ENCODE data around the gene UBALD1. TPM values are rescaled to one million over a fixed set of nuclear protein-coding genes. Genes with fewer than 3 reads are reported as not detected.

The UBALD1 gene
- total and polyA plus RNA-seq, 2 donors (not counting 3 experiments of a cell fraction or from before 2014, with no cell fraction given): 24.8 to 41.6 TPM

GRCh38 chr16:4663777-4664465 is 49.2 kb upstream of the UBALD1 start:
- ChIA-PET CTCF (interaction anchor here (1.0 kb wide), 1 partner anchor 14 kb away, joined by 3 read pairs; no protein-coding TSS in a partner anchor), POLR2A (no interaction called here)
- Histone ChIP-seq H3K9me3 (replicated peaks; ENCODE audit: control insufficient read depth, insufficient read depth, low read length) (no peaks in the 10 kb centered on the region), H3K4me3 (replicated peaks in 1 of 3; ENCODE audit: insufficient read depth in 1 of 3, low read depth in 1 of 3, low read length in 3 of 3) (no peak overlapping the region), H3K36me3 (ENCODE audit: control insufficient read depth in 2 of 2, extremely low read depth in 1 of 2, insufficient read depth in 2 of 2, low read length in 2 of 2) (peaks cover 0 to 34% of the 10 kb centered on the region in 2 experiments), H3K4me2 (ENCODE audit: insufficient read depth, low read length) (no peak overlapping the region), H2AFZ (ENCODE audit: low read depth, low read length) (no peak overlapping the region), H3K27ac (ENCODE audit: insufficient read depth, low read depth, low read length) (no peak overlapping the region), H3K9ac (replicated peaks; ENCODE audit: extremely low read depth, insufficient read depth, low read length) (no peak overlapping the region), H3K79me2 (ENCODE audit: control insufficient read depth, insufficient read depth, low read length) (no peaks in the 10 kb centered on the region), H3K27me3 (ENCODE audit: control insufficient read depth in 2 of 2, insufficient read depth in 2 of 2, low read length in 2 of 2) (no peaks in the 10 kb centered on the region), H3K9me1 (replicated peaks; ENCODE audit: control insufficient read depth, extremely low read depth, insufficient read depth, low read length) (no peaks in the 10 kb centered on the region), H4K20me1 (replicated peaks; ENCODE audit: control insufficient read depth, extremely low read depth, insufficient read depth, low read length) (no peaks in the 10 kb centered on the region), H3K4me1 (ENCODE audit: control insufficient read depth, extremely low read depth, insufficient read depth, low read length) (no peaks in the 10 kb centered on the region)
- BruUV-seq (replicated peaks): no TSS peak
- intact Hi-C loops (cut with micrococcal nuclease) (no loop called here), dilution Hi-C loops (cut with MboI; ENCODE audit: extremely low pct_ligation_motif_present, low sequenced_read_pairs) (no loop called here)
- DNase-seq (ENCODE audit: low read depth, low spot score) (no peak), FAIRE-seq (no peak)
- TF ChIP-seq EZH2 (IDR thresholded peaks at IDR 0.05; ENCODE audit: borderline replicate concordance, low read depth, low read length, severe bottlenecking) (no peak), MYC (IDR thresholded peaks at IDR 0.05; ENCODE audit: low read depth, low read length) (no peak), MAX (IDR thresholded peaks at IDR 0.05; ENCODE audit: insufficient read depth, insufficient read length) (no peak), JUN (IDR thresholded peaks at IDR 0.05; ENCODE audit: borderline replicate concordance, insufficient read depth, insufficient read length, low read depth) (no peak), POLR2A (IDR thresholded peaks at IDR 0.05; ENCODE audit: low read depth, low read length) (no peak), GATA2 (IDR thresholded peaks at IDR 0.05; ENCODE audit: insufficient read depth, insufficient read length, low read depth, low read length) (no peak), FOS (IDR thresholded peaks at IDR 0.05; ENCODE audit: borderline replicate concordance, insufficient read depth, low read length) (no peak), CTCF (IDR thresholded peaks at IDR 0.05; ENCODE audit: extremely low read depth in 1 of 2, insufficient read depth in 1 of 2, low read depth in 1 of 2, low read length in 2 of 2) (no peak), POLR2AphosphoS5 (IDR thresholded peaks at IDR 0.05; ENCODE audit: insufficient read depth, low read depth, low read length) (no peak)
